ENCODE measurements around the gene RDH12. TPM values are rescaled to one million over a fixed set of nuclear protein-coding genes. Genes with fewer than 3 reads are reported as not detected.

The RDH12 gene
- total RNA-seq, 6 experiments from 2014 or later: not detected

- no peak overlapping the region; the same call in 1 of the 2 replicates for H3K27ac Mint-ChIP-seq
- peaks cover 18% of the 10 kb centered on the region for H3K4me1 Mint-ChIP-seq (ENCODE audit: low read depth)
- H3K9me3 Mint-ChIP-seq: no peaks in the 10 kb centered on the region
- H3K4me3 Mint-ChIP-seq: no peak overlapping the region
- DNase-seq: no peak
- no peak for TF ChIP-seq CTCF (IDR thresholded peaks at IDR 0.05)
- no peaks in the 10 kb centered on the region for H3K27me3 Mint-ChIP-seq (ENCODE audit: insufficient read depth)
- peaks cover 36% of the 10 kb centered on the region for H3K36me3 Mint-ChIP-seq (ENCODE audit: low read depth)
These were observed 22.7 kb upstream of the RDH12 start for GRCh38 chr14:67679006-67679405.

GRCh38 chr14:67680121-67680602, 21.5 kb upstream of the RDH12 start:
- Mint-ChIP-seq H3K36me3 (ENCODE audit: low read depth) (peaks cover 40% of the 10 kb centered on the region), H3K4me1 (ENCODE audit: low read depth) (peaks cover 18% of the 10 kb centered on the region), H3K27me3 (ENCODE audit: insufficient read depth) (no peaks in the 10 kb centered on the region), H3K9me3 (no peaks in the 10 kb centered on the region), H3K4me3 (0 out of 2 replicates have a peak overlapping the region, but pooled peaks have one; percentile 15), H3K27ac (peak overlapping the region; percentile 84)
- TF ChIP-seq CTCF (IDR thresholded peaks at IDR 0.05): no peak
- DNase-seq: peak; percentile 90

- H3K4me3 Mint-ChIP-seq: no peak overlapping the region
- peaks cover 48% of the 10 kb centered on the region for H3K36me3 Mint-ChIP-seq (ENCODE audit: low read depth)
- H3K9me3 Mint-ChIP-seq: no peaks in the 10 kb centered on the region
- H3K27me3 Mint-ChIP-seq (ENCODE audit: insufficient read depth): no peaks in the 10 kb centered on the region
- no peak for DNase-seq
- peak overlapping the region; percentile 84 for H3K27ac Mint-ChIP-seq
- H3K4me1 Mint-ChIP-seq (ENCODE audit: low read depth): peaks cover 18% of the 10 kb centered on the region
- TF ChIP-seq CTCF (IDR thresholded peaks at IDR 0.05): no peak
These were observed 20.7 kb upstream of the RDH12 start for GRCh38 chr14:67680941-67681340.

GRCh38 chr14:67683842-67684241, 17.8 kb upstream of the RDH12 start:
- no peak for DNase-seq
- Mint-ChIP-seq H3K9me3 (no peaks in the 10 kb centered on the region), H3K27me3 (ENCODE audit: insufficient read depth) (no peaks in the 10 kb centered on the region), H3K27ac (no peak overlapping the region), H3K4me1 (ENCODE audit: low read depth) (peaks cover 18% of the 10 kb centered on the region), H3K36me3 (ENCODE audit: low read depth) (peaks cover 52% of the 10 kb centered on the region), H3K4me3 (no peak overlapping the region)
- no peak for TF ChIP-seq CTCF (IDR thresholded peaks at IDR 0.05)

GRCh38 chr14:67690011-67690410, 11.7 kb upstream of the RDH12 start:
- no peak for TF ChIP-seq CTCF (IDR thresholded peaks at IDR 0.05)
- no peak overlapping the region for H3K4me3 Mint-ChIP-seq
- H3K36me3 Mint-ChIP-seq (ENCODE audit: low read depth): peaks cover 62% of the 10 kb centered on the region
- no peak for DNase-seq
- H3K27ac Mint-ChIP-seq: no peak overlapping the region
- no peaks in the 10 kb centered on the region for H3K9me3 Mint-ChIP-seq
- peaks cover under 1% of the 10 kb centered on the region; the same call in 1 of the 2 replicates for H3K27me3 Mint-ChIP-seq (ENCODE audit: insufficient read depth)
- peaks cover 21% of the 10 kb centered on the region for H3K4me1 Mint-ChIP-seq (ENCODE audit: low read depth)
